Liver (tissue), 3 donors: ENCODE results near the gene TOR1AIP1.

Experiments
- EGR1 ChIP-seq, 2 donors: IDR thresholded peaks; 2 replicates each; pipeline ENCODE4 v1.6.1; 2016 to 2018; ENCODE audit warnings: antibody characterized with exemption in 2 of 2, low read depth in 2 of 2
- FOXA1 ChIP-seq: IDR thresholded peaks from 2 replicates; pipeline ENCODE4 v1.6.1; 2016; ENCODE audit warnings: antibody characterized with exemption
- GABPA ChIP-seq, 2 donors: IDR thresholded peaks in 1 of 2; conservative IDR thresholded peaks in 1 of 2; 2 replicates each; pipeline ENCODE4 v1.6.1; 2016; ENCODE audit warnings: antibody characterized with exemption in 2 of 2, mild to moderate bottlenecking in 1 of 2, moderate library complexity in 1 of 2
- HNF4G ChIP-seq: IDR thresholded peaks from 2 replicates; pipeline ENCODE4 v1.6.1; 2016; ENCODE audit warnings: antibody characterized with exemption
- JUND ChIP-seq, 2 donors: IDR thresholded peaks; 2 replicates each; pipeline ENCODE4 v1.6.1; 2016; ENCODE audit warnings: antibody characterized with exemption in 2 of 2
- TAF1 ChIP-seq: conservative IDR thresholded peaks from 2 replicates; pipeline ENCODE4 v1.6.1; 2016; ENCODE audit warnings: antibody characterized with exemption, mild to moderate bottlenecking
- TF ChIP-seq, protein P1 (sequence below): fragments of 150-350 bp; IDR thresholded peaks from 2 replicates; pipeline ENCODE4 v1.5.1; 2017; ENCODE audit warnings: improper control_type of control experiment, low read depth, low read length; ENCODE audit not compliant: missing input control
- TF ChIP-seq, protein P2 (sequence below): IDR thresholded peaks from 2 replicates; pipeline ENCODE4 v1.6.1; 2016; ENCODE audit warnings: antibody characterized with exemption, mild to moderate bottlenecking
- TF ChIP-seq, protein P3 (sequence below): IDR thresholded peaks from 2 replicates; pipeline ENCODE4 v1.6.1; 2016; ENCODE audit warnings: antibody characterized with exemption
- donor health status: healthy.
- donor health status: healthy.

DNA sequence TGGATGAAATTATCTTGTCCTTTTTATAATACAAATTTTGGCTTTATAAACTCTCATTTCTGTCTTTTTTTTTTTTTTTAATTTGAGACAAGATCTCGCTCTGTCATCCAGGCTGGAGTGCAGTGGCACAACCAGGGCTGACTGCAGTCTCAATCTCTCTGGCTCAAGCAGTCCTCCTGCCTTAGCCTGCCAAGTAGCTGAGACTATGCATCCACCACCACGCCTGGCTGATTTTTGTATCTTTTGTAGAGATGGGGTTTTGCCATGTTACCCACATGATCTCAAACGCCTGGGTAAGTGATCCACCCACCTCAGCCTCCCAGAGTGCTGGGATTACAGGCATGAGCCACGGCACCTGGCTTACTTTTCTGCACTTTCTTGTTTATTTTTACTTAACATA lies 7.5 kb downstream of the TOR1AIP1 start:
- TF ChIP-seq, protein P1, sequence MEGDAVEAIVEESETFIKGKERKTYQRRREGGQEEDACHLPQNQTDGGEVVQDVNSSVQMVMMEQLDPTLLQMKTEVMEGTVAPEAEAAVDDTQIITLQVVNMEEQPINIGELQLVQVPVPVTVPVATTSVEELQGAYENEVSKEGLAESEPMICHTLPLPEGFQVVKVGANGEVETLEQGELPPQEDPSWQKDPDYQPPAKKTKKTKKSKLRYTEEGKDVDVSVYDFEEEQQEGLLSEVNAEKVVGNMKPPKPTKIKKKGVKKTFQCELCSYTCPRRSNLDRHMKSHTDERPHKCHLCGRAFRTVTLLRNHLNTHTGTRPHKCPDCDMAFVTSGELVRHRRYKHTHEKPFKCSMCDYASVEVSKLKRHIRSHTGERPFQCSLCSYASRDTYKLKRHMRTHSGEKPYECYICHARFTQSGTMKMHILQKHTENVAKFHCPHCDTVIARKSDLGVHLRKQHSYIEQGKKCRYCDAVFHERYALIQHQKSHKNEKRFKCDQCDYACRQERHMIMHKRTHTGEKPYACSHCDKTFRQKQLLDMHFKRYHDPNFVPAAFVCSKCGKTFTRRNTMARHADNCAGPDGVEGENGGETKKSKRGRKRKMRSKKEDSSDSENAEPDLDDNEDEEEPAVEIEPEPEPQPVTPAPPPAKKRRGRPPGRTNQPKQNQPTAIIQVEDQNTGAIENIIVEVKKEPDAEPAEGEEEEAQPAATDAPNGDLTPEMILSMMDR = no peak
- TF ChIP-seq TAF1 (no peak), FOXA1 (no peak), HNF4G (no peak), EGR1 (IDR thresholded peaks at IDR 0.05; ENCODE audit: low read depth in 2 of 2) (no peak), GABPA (IDR thresholded peaks at IDR 0.05 in 1 of 2, conservative IDR thresholded peaks at IDR 0.05 in 1 of 2) (no peak), JUND (IDR thresholded peaks at IDR 0.05) (no peak)
- TF ChIP-seq, protein P2, sequence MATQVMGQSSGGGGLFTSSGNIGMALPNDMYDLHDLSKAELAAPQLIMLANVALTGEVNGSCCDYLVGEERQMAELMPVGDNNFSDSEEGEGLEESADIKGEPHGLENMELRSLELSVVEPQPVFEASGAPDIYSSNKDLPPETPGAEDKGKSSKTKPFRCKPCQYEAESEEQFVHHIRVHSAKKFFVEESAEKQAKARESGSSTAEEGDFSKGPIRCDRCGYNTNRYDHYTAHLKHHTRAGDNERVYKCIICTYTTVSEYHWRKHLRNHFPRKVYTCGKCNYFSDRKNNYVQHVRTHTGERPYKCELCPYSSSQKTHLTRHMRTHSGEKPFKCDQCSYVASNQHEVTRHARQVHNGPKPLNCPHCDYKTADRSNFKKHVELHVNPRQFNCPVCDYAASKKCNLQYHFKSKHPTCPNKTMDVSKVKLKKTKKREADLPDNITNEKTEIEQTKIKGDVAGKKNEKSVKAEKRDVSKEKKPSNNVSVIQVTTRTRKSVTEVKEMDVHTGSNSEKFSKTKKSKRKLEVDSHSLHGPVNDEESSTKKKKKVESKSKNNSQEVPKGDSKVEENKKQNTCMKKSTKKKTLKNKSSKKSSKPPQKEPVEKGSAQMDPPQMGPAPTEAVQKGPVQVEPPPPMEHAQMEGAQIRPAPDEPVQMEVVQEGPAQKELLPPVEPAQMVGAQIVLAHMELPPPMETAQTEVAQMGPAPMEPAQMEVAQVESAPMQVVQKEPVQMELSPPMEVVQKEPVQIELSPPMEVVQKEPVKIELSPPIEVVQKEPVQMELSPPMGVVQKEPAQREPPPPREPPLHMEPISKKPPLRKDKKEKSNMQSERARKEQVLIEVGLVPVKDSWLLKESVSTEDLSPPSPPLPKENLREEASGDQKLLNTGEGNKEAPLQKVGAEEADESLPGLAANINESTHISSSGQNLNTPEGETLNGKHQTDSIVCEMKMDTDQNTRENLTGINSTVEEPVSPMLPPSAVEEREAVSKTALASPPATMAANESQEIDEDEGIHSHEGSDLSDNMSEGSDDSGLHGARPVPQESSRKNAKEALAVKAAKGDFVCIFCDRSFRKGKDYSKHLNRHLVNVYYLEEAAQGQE = no peak
- TF ChIP-seq, protein P3, sequence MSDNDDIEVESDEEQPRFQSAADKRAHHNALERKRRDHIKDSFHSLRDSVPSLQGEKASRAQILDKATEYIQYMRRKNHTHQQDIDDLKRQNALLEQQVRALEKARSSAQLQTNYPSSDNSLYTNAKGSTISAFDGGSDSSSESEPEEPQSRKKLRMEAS = no peak
